ENCODE results near the gene RUNX1.

The RUNX1 gene

GRCh38 chr21:35058058-35058457 lies 9.0 kb upstream of the RUNX1 start:
- no peak for FAIRE-seq

GRCh38 chr21:35057428-35057827 lies 8.3 kb upstream of the RUNX1 start:
- FAIRE-seq: no peak

GRCh38 chr21:35053356-35054096 lies 4.4 kb upstream of the RUNX1 start:
- FAIRE-seq: no peak

GRCh38 chr21:35052801-35053200 lies 3.7 kb upstream of the RUNX1 start:
- FAIRE-seq: no peak

GRCh38 chr21:35051287-35051818 lies 2.3 kb upstream of the RUNX1 start:
- no peak for FAIRE-seq

- FAIRE-seq: no peak
These were observed 1.5 kb upstream of the RUNX1 start for GRCh38 chr21:35050348-35051286.

GRCh38 chr21:35048183-35048601 lies 910 bp downstream of the RUNX1 start:
- FAIRE-seq: no peak

- FAIRE-seq: no peak
These were observed 2.2 kb downstream of the RUNX1 start for GRCh38 chr21:35046880-35047229.

GRCh38 chr21:35046263-35046624 lies 2.9 kb downstream of the RUNX1 start:
- FAIRE-seq: no peak

- FAIRE-seq: no peak
These were observed 3.4 kb downstream of the RUNX1 start for GRCh38 chr21:35045542-35046262.

- no peak for FAIRE-seq
These were observed 4.1 kb downstream of the RUNX1 start for GRCh38 chr21:35044770-35045541.

GRCh38 chr21:35044128-35044527 lies 5.0 kb downstream of the RUNX1 start:
- no peak for FAIRE-seq

GRCh38 chr21:35043549-35043948 lies 5.6 kb downstream of the RUNX1 start:
- no peak for FAIRE-seq

GRCh38 chr21:35042836-35043235 lies 6.3 kb downstream of the RUNX1 start:
- no peak for FAIRE-seq

GRCh38 chr21:35041881-35042280 lies 7.2 kb downstream of the RUNX1 start:
- FAIRE-seq: no peak

GRCh38 chr21:35041122-35041521 lies 8.0 kb downstream of the RUNX1 start:
- FAIRE-seq: no peak

- no peak for FAIRE-seq
These were observed 9.4 kb downstream of the RUNX1 start for GRCh38 chr21:35039595-35040289.

GRCh38 chr21:35038772-35039319 lies 10.3 kb downstream of the RUNX1 start:
- no peak for FAIRE-seq

GRCh38 chr21:35037384-35037765 lies 11.7 kb downstream of the RUNX1 start:
- no peak for FAIRE-seq

- FAIRE-seq: no peak
These were observed 12.4 kb downstream of the RUNX1 start for GRCh38 chr21:35036465-35037383.

Data from G401.6 (cell line).